Osteocyte (in vitro differentiated cells): ENCODE results near the gene S100B. TPM values are rescaled to one million over a fixed set of nuclear protein-coding genes. Genes with fewer than 3 reads are reported as not detected.

Experiments used
- DNase-seq: peaks from one replicate; pipeline ENCODE4 v3.0.0; 2021; ENCODE audit warnings: mixed read lengths; ENCODE audit not compliant: unreplicated experiment; ENCODE audit errors: extremely low spot score
- H3K27ac Mint-ChIP-seq: one replicate; pipeline ENCODE4 v1.8.0; 2021; ENCODE audit warnings: mild to moderate bottlenecking, mixed read lengths; ENCODE audit not compliant: unreplicated experiment
- H3K27me3 Mint-ChIP-seq: one replicate; pipeline ENCODE4 v1.8.0; 2021; ENCODE audit warnings: mixed read lengths; ENCODE audit not compliant: unreplicated experiment
- H3K36me3 Mint-ChIP-seq: one replicate; pipeline ENCODE4 v1.8.0; 2021; ENCODE audit warnings: mixed read lengths; ENCODE audit not compliant: unreplicated experiment
- H3K4me1 Mint-ChIP-seq: one replicate; pipeline ENCODE4 v1.8.0; 2021; ENCODE audit warnings: mixed read lengths; ENCODE audit not compliant: unreplicated experiment
- H3K4me3 Mint-ChIP-seq: one replicate; pipeline ENCODE4 v1.8.0; 2021; ENCODE audit warnings: mild to moderate bottlenecking, moderate library complexity, mixed read lengths; ENCODE audit not compliant: unreplicated experiment
- H3K9me3 Mint-ChIP-seq: one replicate; pipeline ENCODE4 v1.8.0; 2021; ENCODE audit warnings: mixed read lengths; ENCODE audit not compliant: unreplicated experiment
- CTCF ChIP-seq: fragments of 200-600 bp; sonication (generic); IDR thresholded peaks from 2 replicates; pipeline ENCODE4 v1.5.0; 2021; ENCODE audit warnings: antibody characterized with exemption, mild to moderate bottlenecking, moderate library complexity
- total RNA-seq: library from RNA; stranded (reverse); gene quantifications from 2 replicates; pipeline ENCODE4 v1.2.1, GENCODE V29; 2021

Gene S100B
- total RNA-seq, 1 donor from 2014 or later, result not detected

- no peak overlapping the region for H3K27ac Mint-ChIP-seq
- no peak for DNase-seq
Measured at GRCh38 chr21:46628868-46629267, 24.0 kb upstream of the S100B start.

GRCh38 chr21:46627726-46628125 lies 22.8 kb upstream of the S100B start:
- Mint-ChIP-seq H3K4me3 (no peak overlapping the region), H3K36me3 (no peaks in the 10 kb centered on the region), H3K4me1 (peaks cover 6% of the 10 kb centered on the region), H3K9me3 (no peaks in the 10 kb centered on the region), H3K27me3 (peaks cover 9% of the 10 kb centered on the region), H3K27ac (no peak overlapping the region)
- DNase-seq, result no peak
- no peak for TF ChIP-seq CTCF

More at GRCh38 chr21:46628868-46629267, 24.0 kb upstream of the S100B start:
- Mint-ChIP-seq H3K4me1 (no peaks in the 10 kb centered on the region), H3K4me3 (no peak overlapping the region), H3K36me3 (no peaks in the 10 kb centered on the region), H3K27me3 (peaks cover 9% of the 10 kb centered on the region), H3K9me3 (no peaks in the 10 kb centered on the region)
- TF ChIP-seq CTCF, result no peak

- TF ChIP-seq CTCF, result no peak
- H3K4me3 Mint-ChIP-seq, result no peak overlapping the region
- no peak overlapping the region for H3K27ac Mint-ChIP-seq
- no peaks in the 10 kb centered on the region for H3K9me3 Mint-ChIP-seq
- H3K4me1 Mint-ChIP-seq, result peaks cover 13% of the 10 kb centered on the region
- H3K36me3 Mint-ChIP-seq, result no peaks in the 10 kb centered on the region
- no peak for DNase-seq
- H3K27me3 Mint-ChIP-seq, result peaks cover 9% of the 10 kb centered on the region
Measured at GRCh38 chr21:46626975-46627501, 22.2 kb upstream of the S100B start.

- H3K4me3 Mint-ChIP-seq, result no peak overlapping the region
- no peaks in the 10 kb centered on the region for H3K9me3 Mint-ChIP-seq
- H3K27me3 Mint-ChIP-seq, result peaks cover 8% of the 10 kb centered on the region
- TF ChIP-seq CTCF, result no peak
- no peak overlapping the region for H3K27ac Mint-ChIP-seq
- H3K4me1 Mint-ChIP-seq, result peaks cover 18% of the 10 kb centered on the region
- DNase-seq, result no peak
- no peaks in the 10 kb centered on the region for H3K36me3 Mint-ChIP-seq
Measured at GRCh38 chr21:46626536-46626935, 21.7 kb upstream of the S100B start.

GRCh38 chr21:46625759-46626158 lies 20.9 kb upstream of the S100B start:
- no peak for DNase-seq
- no peak for TF ChIP-seq CTCF
- peaks cover 5% of the 10 kb centered on the region for H3K27me3 Mint-ChIP-seq
- H3K4me3 Mint-ChIP-seq, result no peak overlapping the region
- peaks cover 25% of the 10 kb centered on the region for H3K4me1 Mint-ChIP-seq
- no peak overlapping the region for H3K27ac Mint-ChIP-seq
- no peaks in the 10 kb centered on the region for H3K36me3 Mint-ChIP-seq
- no peaks in the 10 kb centered on the region for H3K9me3 Mint-ChIP-seq
